Measurements from ENCODE around the gene CCL2.

CCL2 gene

GRCh38 chr17:34219405-34219804, 35.7 kb upstream of the CCL2 start:
- Histone ChIP-seq H3K27me3 (ENCODE audit: insufficient read depth, poor library complexity, severe bottlenecking) (no peaks in the 10 kb centered on the region), H3K4me3 (replicated peaks; ENCODE audit: insufficient read depth, low read length) (no peak overlapping the region), H3K27ac (replicated peaks) (no peak overlapping the region)
- no peak for DNase-seq (ENCODE audit: low read depth in 1 of 2, low spot score in 1 of 2)
- TF ChIP-seq SPI1 (IDR thresholded peaks at IDR 0.05; ENCODE audit: borderline replicate concordance, low read depth) (no peak; the same call in 1 of the 2 replicates), CTCF (IDR thresholded peaks at IDR 0.05; ENCODE audit: insufficient read depth, low read length) (no peak), REST (IDR thresholded peaks at IDR 0.05; ENCODE audit: insufficient replicate concordance, low read depth) (no peak), POLR2AphosphoS5 (IDR thresholded peaks at IDR 0.05; ENCODE audit: low read depth) (no peak), GABPA (IDR thresholded peaks at IDR 0.05; ENCODE audit: low read depth) (no peak)

DNA sequence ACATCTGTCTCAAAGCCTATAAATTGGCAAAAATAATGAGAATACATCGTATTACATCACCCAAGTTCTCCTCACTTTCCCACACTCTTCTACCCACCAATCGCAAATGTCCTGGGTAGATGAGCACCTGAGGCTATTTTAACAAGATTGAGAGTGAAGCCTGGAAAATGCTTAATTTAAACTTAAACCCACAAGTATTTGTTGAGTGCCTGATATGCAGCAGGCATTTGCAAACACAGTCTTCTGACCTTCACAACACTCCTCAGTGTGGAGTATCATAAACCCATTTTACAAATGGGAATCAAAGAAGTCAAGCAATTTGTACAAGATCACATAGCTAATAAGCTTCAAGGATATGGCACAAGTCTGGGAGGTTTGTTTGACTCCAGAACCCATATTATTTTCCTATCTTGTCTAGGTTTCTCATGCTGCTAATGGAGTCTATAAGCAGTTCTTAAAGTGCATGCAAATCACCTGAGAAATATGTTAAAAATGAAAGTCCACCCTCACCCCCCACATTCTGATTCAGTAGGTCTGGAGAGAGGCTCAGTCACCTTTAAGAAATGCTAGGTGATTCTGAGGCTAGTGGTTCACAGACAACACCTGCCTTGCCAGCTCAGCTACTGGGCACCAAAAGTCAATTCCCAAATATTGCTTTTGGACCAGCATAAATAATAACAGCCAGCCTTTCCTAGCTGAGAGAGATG, 34.9 kb upstream of the CCL2 start:
- TF ChIP-seq POLR2AphosphoS5 (IDR thresholded peaks at IDR 0.05; ENCODE audit: low read depth) (no peak), SPI1 (IDR thresholded peaks at IDR 0.05; ENCODE audit: borderline replicate concordance, low read depth) (no peak), GABPA (IDR thresholded peaks at IDR 0.05; ENCODE audit: low read depth) (no peak), CTCF (IDR thresholded peaks at IDR 0.05; ENCODE audit: insufficient read depth, low read length) (no peak), REST (IDR thresholded peaks at IDR 0.05; ENCODE audit: insufficient replicate concordance, low read depth) (no peak)
- Histone ChIP-seq H3K27me3 (ENCODE audit: insufficient read depth, poor library complexity, severe bottlenecking) (no peaks in the 10 kb centered on the region), H3K4me3 (replicated peaks; ENCODE audit: insufficient read depth, low read length) (no peak overlapping the region), H3K27ac (replicated peaks) (no peak overlapping the region)
- DNase-seq (ENCODE audit: low read depth in 1 of 2, low spot score in 1 of 2), result no peak

DNA sequence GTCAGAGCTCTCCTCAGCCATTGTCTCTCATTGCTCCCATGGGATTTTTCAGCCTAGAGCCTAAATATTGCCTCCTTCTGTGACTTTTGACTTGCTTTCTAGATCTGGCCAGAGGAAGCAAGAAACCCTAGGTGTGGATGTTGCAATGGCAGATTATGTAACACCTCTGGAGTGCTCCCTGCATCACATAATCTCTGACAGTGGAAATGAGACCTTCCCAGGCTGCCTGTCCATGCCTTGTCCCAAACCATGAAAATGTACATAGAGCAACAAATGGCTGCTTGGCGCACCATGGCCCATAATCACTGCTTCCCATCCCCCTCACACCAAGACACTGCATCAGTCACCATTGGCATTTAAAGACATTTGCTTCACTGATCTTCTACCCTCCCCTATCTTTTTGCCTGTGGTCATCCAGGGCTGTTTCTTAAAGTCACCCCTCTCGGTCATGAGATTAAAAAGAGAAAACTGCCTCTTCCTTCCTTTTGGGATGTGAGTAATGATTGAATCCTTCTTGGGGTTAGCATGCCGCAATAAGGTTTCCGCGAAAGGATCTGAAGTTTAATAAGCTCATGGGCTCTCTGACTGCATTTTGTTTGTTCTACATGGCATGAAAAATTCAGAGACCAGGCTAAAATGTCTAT, 34.2 kb upstream of the CCL2 start:
- H3K4me3 ChIP-seq (replicated peaks; ENCODE audit: insufficient read depth, low read length), result no peak overlapping the region
- H3K27me3 ChIP-seq (ENCODE audit: insufficient read depth, poor library complexity, severe bottlenecking), result no peaks in the 10 kb centered on the region
- TF ChIP-seq SPI1 (IDR thresholded peaks at IDR 0.05; ENCODE audit: borderline replicate concordance, low read depth) (no peak), GABPA (IDR thresholded peaks at IDR 0.05; ENCODE audit: low read depth) (no peak), CTCF (IDR thresholded peaks at IDR 0.05; ENCODE audit: insufficient read depth, low read length) (no peak), POLR2AphosphoS5 (IDR thresholded peaks at IDR 0.05; ENCODE audit: low read depth) (no peak), REST (IDR thresholded peaks at IDR 0.05; ENCODE audit: insufficient replicate concordance, low read depth) (no peak)
- H3K27ac ChIP-seq (replicated peaks), result no peak overlapping the region
- peak; percentile 57 to 77 for DNase-seq (ENCODE audit: low read depth in 1 of 2, low spot score in 1 of 2)
